HG02852 (cell line): ENCODE results near the gene SH3GL3.

Experiments used
- ATAC-seq: cut with Tn5 transposase; IDR thresholded peaks from one replicate; pipeline ENCODE4 v1.9.1; 2021; ENCODE audit warnings: mild to moderate bottlenecking, moderate library complexity; ENCODE audit not compliant: unreplicated experiment

SH3GL3 gene

DNA sequence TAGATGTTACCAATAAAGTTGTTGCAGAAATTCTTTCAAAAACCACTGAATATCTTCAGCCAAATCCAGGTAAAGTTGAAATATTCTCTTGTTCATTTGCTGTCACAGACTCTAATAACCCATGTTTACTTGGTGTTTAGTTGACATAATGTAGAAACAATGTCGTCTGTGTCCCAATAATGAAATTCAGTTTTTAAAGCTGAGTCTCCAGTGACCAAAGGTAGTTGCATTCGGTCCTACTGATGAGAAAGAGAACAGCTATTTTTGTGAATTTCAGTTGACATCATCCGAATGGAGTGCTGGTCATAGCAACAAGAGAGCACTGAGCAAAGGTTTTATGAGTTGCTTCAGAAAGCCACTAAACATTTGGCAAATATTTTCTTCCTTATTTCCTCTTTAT lies 118.0 kb downstream of the SH3GL3 start:
- ATAC-seq, result no peak

- ATAC-seq, result no peak
Measured at GRCh38 chr15:83565553-83566159, 118.5 kb downstream of the SH3GL3 start.

DNA sequence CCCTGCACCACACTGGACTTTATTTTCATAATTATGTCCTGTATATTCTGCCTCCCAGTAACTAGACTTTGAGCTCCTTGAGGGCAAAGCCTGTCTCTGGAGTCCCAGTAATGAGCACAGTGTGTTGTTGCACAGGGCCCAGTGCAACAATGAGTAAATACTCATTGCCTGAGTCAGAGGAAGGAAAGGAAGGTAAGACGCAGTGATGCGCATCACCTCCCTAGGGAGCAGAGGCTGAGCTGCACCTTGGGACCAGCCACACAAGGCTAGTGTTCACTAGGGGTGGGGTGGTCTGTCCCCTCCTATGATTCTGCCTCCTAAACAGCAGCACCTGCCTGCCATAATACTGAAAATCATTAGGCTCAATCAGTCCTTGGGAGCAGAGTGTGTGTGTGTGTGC lies 120.2 kb downstream of the SH3GL3 start:
- no peak for ATAC-seq

DNA sequence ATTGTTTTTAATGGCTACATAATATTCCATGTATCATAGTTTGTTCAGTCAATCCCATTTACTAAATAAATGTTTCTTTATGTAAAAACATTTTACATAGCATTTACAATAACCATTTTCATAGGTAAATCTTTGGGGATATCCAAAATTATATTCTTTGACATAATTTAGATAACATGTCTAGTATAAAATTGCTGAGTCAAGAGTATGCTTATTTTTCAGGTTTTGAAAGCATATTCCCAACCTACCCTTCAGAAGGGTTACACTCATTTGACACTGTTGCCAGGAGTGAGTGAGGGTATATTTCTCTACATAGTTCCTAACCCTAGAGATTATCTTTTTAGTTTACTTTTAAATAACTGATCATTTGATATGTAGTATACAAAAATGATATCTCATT lies 122.2 kb downstream of the SH3GL3 start:
- ATAC-seq, result no peak

- no peak for ATAC-seq
Measured at GRCh38 chr15:83570756-83571155, 123.6 kb downstream of the SH3GL3 start.

GRCh38 chr15:83571820-83572707 lies 124.9 kb downstream of the SH3GL3 start:
- no peak for ATAC-seq

- ATAC-seq, result no peak
Measured at GRCh38 chr15:83574345-83574744, 127.2 kb downstream of the SH3GL3 start.

- no peak for ATAC-seq
Measured at GRCh38 chr15:83578691-83579090, 131.6 kb downstream of the SH3GL3 start.

DNA sequence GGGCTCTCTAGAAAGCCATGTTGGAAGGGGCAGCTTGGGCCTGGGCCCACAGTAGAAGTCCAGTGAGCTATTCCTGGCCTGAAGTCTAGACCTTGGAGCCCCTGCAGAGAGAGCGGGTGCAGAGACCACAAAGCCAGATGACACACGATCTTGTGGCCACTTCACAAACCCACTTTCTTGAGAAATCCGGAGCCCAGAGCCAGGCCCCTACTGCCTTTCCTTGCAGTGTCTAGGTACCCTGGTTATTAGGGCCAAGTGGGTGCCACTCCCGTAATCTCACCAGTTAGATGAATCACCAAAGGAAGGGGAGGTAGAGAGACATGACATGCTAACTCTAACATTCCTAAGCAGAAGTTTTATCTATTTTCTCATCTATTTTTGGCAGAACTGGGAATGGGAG lies 134.2 kb downstream of the SH3GL3 start:
- ATAC-seq, result no peak

DNA sequence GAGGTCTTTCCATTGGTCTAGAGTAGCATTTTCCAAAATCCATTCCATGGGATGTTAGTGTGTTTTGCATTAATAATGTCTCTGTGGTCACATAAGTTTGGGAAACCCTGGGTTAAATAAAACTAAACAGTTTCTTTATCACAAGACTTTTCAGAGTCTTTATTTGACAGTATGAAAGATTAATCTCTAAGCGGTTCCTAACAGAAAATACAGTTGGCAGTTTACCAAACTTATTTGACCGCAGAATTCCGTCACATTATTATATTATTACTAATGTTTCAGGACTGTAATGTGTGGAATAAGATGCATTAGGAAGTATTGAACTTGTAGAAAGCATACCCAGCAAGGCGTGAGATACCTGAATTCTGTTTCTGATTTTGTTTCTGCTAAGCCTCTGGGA lies 135.2 kb downstream of the SH3GL3 start:
- ATAC-seq, result no peak

- no peak for ATAC-seq
Measured at GRCh38 chr15:83585601-83586335, 138.6 kb downstream of the SH3GL3 start.

DNA sequence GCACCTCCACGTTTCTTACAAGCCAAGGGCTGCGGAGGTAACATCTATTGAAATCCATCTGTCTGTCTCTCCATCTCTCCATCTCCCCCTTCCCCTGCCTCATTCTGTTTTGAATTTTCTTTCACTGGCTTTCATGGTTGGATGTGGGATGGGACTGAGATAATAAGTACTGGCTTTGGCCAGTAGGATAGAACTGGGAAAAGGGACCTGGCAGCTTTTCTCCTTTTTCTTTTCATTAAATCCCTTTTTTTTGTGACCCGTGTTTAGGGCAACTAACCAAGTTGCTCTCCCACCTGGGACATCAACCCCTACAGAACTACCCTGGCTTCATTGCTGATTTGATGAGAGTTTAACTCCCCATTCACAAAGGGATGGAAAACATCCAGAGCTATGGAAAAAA lies 139.9 kb downstream of the SH3GL3 start:
- ATAC-seq, result no peak

DNA sequence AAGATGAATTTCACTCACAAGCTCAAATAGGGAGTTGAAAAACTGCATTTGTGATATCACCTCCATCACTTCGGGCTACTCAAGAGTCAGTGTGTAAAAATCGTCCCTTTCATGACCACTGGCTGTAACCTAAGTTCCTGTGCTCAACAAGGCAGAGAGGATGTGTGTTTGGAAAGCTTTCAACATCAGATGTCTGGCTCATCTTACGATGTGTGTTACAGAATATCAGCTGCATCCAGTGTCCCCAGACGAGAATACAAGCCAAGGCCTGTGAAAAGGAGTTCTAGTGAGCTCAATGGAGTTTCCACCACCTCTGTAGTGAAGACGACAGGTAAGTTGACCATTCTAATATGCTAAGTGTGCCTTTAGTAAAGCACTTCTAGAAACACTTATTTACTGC lies 141.3 kb downstream of the SH3GL3 start:
- ATAC-seq, result no peak

- ATAC-seq, result no peak
Measured at GRCh38 chr15:83592370-83593040, 145.4 kb downstream of the SH3GL3 start.

- ATAC-seq, result no peak
Measured at GRCh38 chr15:83595191-83595590, 148.1 kb downstream of the SH3GL3 start.

- ATAC-seq, result no peak
Measured at GRCh38 chr15:83598031-83598430, 150.9 kb downstream of the SH3GL3 start.

GRCh38 chr15:83602021-83602420 lies 154.9 kb downstream of the SH3GL3 start:
- ATAC-seq, result no peak

DNA sequence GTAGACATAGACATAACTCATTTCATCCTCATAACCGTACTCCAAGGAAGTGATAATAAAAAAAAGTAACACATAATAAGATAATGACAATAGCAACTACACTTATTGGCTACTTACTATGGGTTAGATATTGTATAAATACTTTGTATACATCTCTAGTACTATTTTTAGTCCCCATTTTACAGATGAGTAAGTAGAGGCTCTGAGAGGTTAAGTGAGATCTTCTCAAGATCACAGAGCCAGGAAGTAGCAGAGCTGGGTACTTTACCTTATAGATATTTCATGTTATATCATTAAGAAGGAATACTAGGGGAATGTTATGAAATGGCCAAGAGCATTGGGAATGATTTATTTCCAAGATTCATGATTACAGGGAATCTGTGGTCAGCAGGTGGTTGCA lies 157.4 kb downstream of the SH3GL3 start:
- no peak for ATAC-seq

DNA sequence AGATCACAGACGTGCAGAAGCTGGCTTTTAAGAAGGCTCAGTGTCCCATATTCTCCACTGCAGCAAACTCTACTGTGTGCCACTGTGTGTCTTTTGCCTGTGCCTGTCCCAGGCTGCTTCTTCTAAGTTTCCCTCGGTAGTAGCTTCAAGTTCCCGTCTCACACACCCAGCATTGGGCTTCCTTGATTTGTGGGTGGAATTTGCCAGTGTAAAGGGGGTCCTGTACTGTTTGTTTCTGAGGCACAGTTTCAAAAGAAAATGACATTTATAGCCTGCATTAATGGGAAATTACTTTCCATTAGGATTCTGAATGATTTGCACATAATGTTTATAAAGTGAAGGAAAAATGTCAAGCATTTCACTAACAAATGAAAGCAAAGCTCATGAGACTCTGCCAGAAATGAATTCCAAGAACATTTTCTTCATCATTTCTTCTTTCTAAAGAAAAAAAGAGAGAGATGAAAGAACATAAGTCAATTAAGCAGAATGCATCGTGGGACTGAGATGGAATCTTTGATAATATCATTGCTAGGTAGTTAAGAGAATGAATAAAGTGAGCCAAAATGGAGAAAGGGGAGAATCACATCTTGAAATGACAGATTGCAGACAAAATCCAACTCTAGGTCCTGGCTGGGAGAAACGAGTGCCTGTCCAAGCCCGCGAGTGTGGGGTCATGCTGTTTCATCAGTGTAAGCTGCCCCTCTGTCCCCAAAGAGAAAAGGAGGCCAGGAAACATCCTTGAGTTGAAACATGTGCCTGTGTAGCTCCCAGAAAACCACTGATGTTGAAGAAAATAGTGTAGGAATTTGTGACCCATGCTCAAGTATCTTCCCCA lies 158.2 kb downstream of the SH3GL3 start:
- ATAC-seq, result no peak

DNA sequence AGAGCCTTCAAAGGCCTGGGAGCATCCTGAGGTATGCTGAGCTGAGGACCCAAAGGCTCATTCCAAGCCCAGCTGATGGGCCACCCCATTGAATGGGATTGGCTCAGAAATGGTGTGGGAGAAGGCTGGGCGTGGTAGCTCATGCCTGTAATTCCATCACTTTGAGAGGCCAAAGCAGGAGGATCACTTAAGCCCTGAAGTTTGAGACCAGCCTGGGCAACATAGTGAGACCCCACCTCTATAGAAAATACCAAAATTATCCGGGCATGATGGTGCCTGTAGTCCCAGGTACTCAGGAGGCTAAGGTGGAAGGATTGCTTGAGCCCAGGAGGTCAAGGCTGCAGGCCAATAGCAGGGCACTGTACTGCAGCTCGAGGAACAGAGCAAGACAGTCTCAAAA lies 163.0 kb downstream of the SH3GL3 start:
- no peak for ATAC-seq
